IMR-90 (cell line): ENCODE data around the gene CAMP. TPM values are rescaled to one million over a fixed set of nuclear protein-coding genes. Genes with fewer than 3 reads are reported as not detected.

Source experiments
- ATAC-seq: fragments of 200-7000 bp; cut with Tn5 transposase; 2 replicates; pipeline ENCODE4 v1.9.1; 2020; ENCODE audit warnings: low read depth, mild to moderate bottlenecking, moderate library complexity
- BruUV-seq: library from RNA; stranded (reverse); fragments of 400-500 nt; replicated peaks from 2 replicates; lab custom pipeline; 2021; lab: Mats Ljungman, UMichigan
- CTCF ChIA-PET: fragments of 300-600 bp; formaldehyde crosslinking; extraction: SDS; loops from one replicate; lab custom pipeline; 2021; ENCODE audit warnings: antibody characterized with exemption; lab: Yijun Ruan, JAX
- POLR2A ChIA-PET: fragments of 300-600 bp; sonication (Branson Sonifier 250); formaldehyde crosslinking; loops from one replicate; lab custom pipeline; 2022; ENCODE audit warnings: antibody characterized with exemption; ENCODE audit not compliant: unreplicated experiment; lab: Charles Lee
- DNase-seq: peaks from one replicate; pipeline ENCODE4 v3.0.0; 2013
- H2AFZ ChIP-seq: replicated peaks from 2 replicates; pipeline ENCODE3; 2013; ENCODE audit warnings: low read length, mild to moderate bottlenecking; ENCODE audit not compliant: poor library complexity
- H2AK5ac ChIP-seq: 2 replicates; pipeline ENCODE4 v1.6.1; 2013; ENCODE audit warnings: low read depth, low read length, inconsistent platforms
- H2AK9ac ChIP-seq: replicated peaks from 2 replicates; pipeline ENCODE3; 2013; ENCODE audit warnings: mild to moderate bottlenecking, low read depth, low read length, moderate library complexity; ENCODE audit not compliant: poor library complexity
- H2BK120ac ChIP-seq: 2 replicates; pipeline ENCODE4 v1.6.1; 2013; ENCODE audit warnings: low read depth, low read length, inconsistent platforms
- H2BK15ac ChIP-seq: 3 replicates; pipeline ENCODE4 v1.6.1; 2013; ENCODE audit warnings: low read depth, low read length, inconsistent platforms
- H2BK20ac ChIP-seq: 2 replicates; pipeline ENCODE4 v1.6.1; 2013; ENCODE audit warnings: low read depth, mild to moderate bottlenecking, inconsistent platforms, low read length, moderate library complexity
- H2BK5ac ChIP-seq: 2 replicates; pipeline ENCODE4 v1.6.1; 2013; ENCODE audit warnings: mild to moderate bottlenecking, low read depth, low read length, inconsistent platforms; ENCODE audit not compliant: poor library complexity, severe bottlenecking
- H3K14ac ChIP-seq: replicated peaks from 2 replicates; pipeline ENCODE4 v1.6.1; 2013; ENCODE audit warnings: low read depth, low read length, inconsistent platforms
- H3K18ac ChIP-seq: 2 replicates; pipeline ENCODE4 v1.6.1; 2013; ENCODE audit warnings: low read depth, low read length, control low read depth
- H3K23ac ChIP-seq: 2 replicates; pipeline ENCODE4 v1.6.1; 2013; ENCODE audit warnings: low read depth, low read length, inconsistent platforms
- H3K27ac ChIP-seq: 2 replicates; pipeline ENCODE4 v1.5.1; 2013; ENCODE audit warnings: mild to moderate bottlenecking, control low read depth, low read length; ENCODE audit not compliant: insufficient read depth
- H3K27me3 ChIP-seq: 2 replicates; pipeline ENCODE4 v1.6.1; 2013; ENCODE audit warnings: low read length; ENCODE audit not compliant: control insufficient read depth, insufficient read depth
- H3K36me3 ChIP-seq: 2 replicates; pipeline ENCODE4 v1.6.1; 2013; ENCODE audit warnings: low read length, mixed read lengths; ENCODE audit not compliant: control insufficient read depth, insufficient read depth
- H3K4ac ChIP-seq: 2 replicates; pipeline ENCODE4 v1.6.1; 2013; ENCODE audit warnings: low read depth, low read length, inconsistent platforms
- H3K4me1 ChIP-seq: 2 replicates; pipeline ENCODE4 v1.6.1; 2013; ENCODE audit warnings: low read length, mixed read lengths; ENCODE audit not compliant: control insufficient read depth, insufficient read depth
- H3K4me2 ChIP-seq: 2 replicates; pipeline ENCODE4 v1.6.1; 2013; ENCODE audit warnings: low read depth, mild to moderate bottlenecking, control low read depth, low read length, moderate library complexity
- H3K4me3 ChIP-seq: 2 replicates; pipeline ENCODE4 v1.5.1; 2013; ENCODE audit warnings: low read depth, mild to moderate bottlenecking, control low read depth, low read length, moderate library complexity; ENCODE audit not compliant: insufficient read depth
- H3K56ac ChIP-seq: 2 replicates; pipeline ENCODE4 v1.6.1; 2013; ENCODE audit warnings: low read length, inconsistent platforms; ENCODE audit not compliant: insufficient read depth; ENCODE audit errors: extremely low read depth
- H3K79me1 ChIP-seq, 2 experiments: 2 replicates each; pipeline ENCODE4 v1.6.1; 2013; ENCODE audit warnings: low read length in 2 of 2, inconsistent platforms in 1 of 2, low read depth in 1 of 2
- H3K9ac ChIP-seq: 2 replicates; pipeline ENCODE4 v1.6.1; 2013; ENCODE audit warnings: low read depth, low read length, control low read depth
- H3K9me1 ChIP-seq: 2 replicates; pipeline ENCODE4 v1.6.1; 2013; ENCODE audit warnings: low read length, inconsistent platforms; ENCODE audit not compliant: insufficient read depth
- H3K9me3 ChIP-seq: 2 replicates; pipeline ENCODE4 v1.6.1; 2013; ENCODE audit warnings: low read length; ENCODE audit not compliant: control insufficient read depth, insufficient read depth
- H4K20me1 ChIP-seq: 2 replicates; pipeline ENCODE4 v1.6.1; 2013; ENCODE audit warnings: low read length, inconsistent platforms; ENCODE audit not compliant: insufficient read depth
- H4K5ac ChIP-seq: 2 replicates; pipeline ENCODE4 v1.6.1; 2013; ENCODE audit warnings: mild to moderate bottlenecking, low read depth, low read length, control low read depth
- H4K8ac ChIP-seq, 2 experiments: 2 replicates each; pipeline ENCODE4 v1.6.1; 2013; ENCODE audit warnings: low read depth in 2 of 2, low read length in 2 of 2, control low read depth in 1 of 2, inconsistent platforms in 1 of 2
- H4K91ac ChIP-seq: 2 replicates; pipeline ENCODE4 v1.6.1; 2013; ENCODE audit warnings: low read depth, low read length, inconsistent platforms; ENCODE audit not compliant: insufficient read depth
- BHLHE40 ChIP-seq: fragments of 150-350 bp; IDR thresholded peaks from 2 replicates; pipeline ENCODE4 v1.6.1; 2016; ENCODE audit warnings: mild to moderate bottlenecking, low read depth, low read length
- CEBPB ChIP-seq: IDR thresholded peaks from 2 replicates; pipeline ENCODE4 v1.6.1; 2012; ENCODE audit warnings: low read depth, low read length, improper control_type of control experiment
- CHD1 ChIP-seq: IDR thresholded peaks from 2 replicates; pipeline ENCODE4 v1.6.1; 2012; ENCODE audit warnings: low read depth, low read length, improper control_type of control experiment
- FOS ChIP-seq: fragments of 150-350 bp; IDR thresholded peaks from 2 replicates; pipeline ENCODE4 v1.6.1; 2016; ENCODE audit warnings: low read depth, low read length
- MAFK ChIP-seq: IDR thresholded peaks from 2 replicates; pipeline ENCODE4 v1.6.1; 2012; ENCODE audit warnings: low read depth, low read length, improper control_type of control experiment
- MAZ ChIP-seq: IDR thresholded peaks from 2 replicates; pipeline ENCODE4 v1.6.1; 2012; ENCODE audit warnings: low read depth, mild to moderate bottlenecking, low read length, improper control_type of control experiment, moderate library complexity, borderline replicate concordance
- MXI1 ChIP-seq: IDR thresholded peaks from 2 replicates; pipeline ENCODE4 v1.6.1; 2012; ENCODE audit warnings: low read depth, mild to moderate bottlenecking, low read length, moderate library complexity, borderline replicate concordance
- NFE2L2 ChIP-seq: fragments of 150-350 bp; IDR thresholded peaks from 2 replicates; pipeline ENCODE4 v1.6.1; 2016; ENCODE audit warnings: low read depth, mild to moderate bottlenecking, low read length
- POLR2A ChIP-seq: IDR thresholded peaks from 2 replicates; pipeline ENCODE4 v1.6.1; 2012; ENCODE audit warnings: mild to moderate bottlenecking, low read depth, low read length
- RAD21 ChIP-seq: IDR thresholded peaks from 2 replicates; pipeline ENCODE4 v1.6.1; 2012; ENCODE audit warnings: low read length, improper control_type of control experiment
- RCOR1 ChIP-seq: IDR thresholded peaks from 2 replicates; pipeline ENCODE4 v1.6.1; 2012; ENCODE audit warnings: mild to moderate bottlenecking, low read length, improper control_type of control experiment; ENCODE audit not compliant: insufficient replicate concordance
- RFX5 ChIP-seq: IDR thresholded peaks from 2 replicates; pipeline ENCODE4 v1.8.0; 2012; ENCODE audit warnings: low read depth, mild to moderate bottlenecking, low read length, moderate library complexity
- SMC3 ChIP-seq: fragments of 150-350 bp; IDR thresholded peaks from 2 replicates; pipeline ENCODE4 v1.6.1; 2016; ENCODE audit warnings: low read depth, mild to moderate bottlenecking, antibody characterized with exemption, low read length, moderate library complexity
- USF2 ChIP-seq: fragments of 150-350 bp; IDR thresholded peaks from 2 replicates; pipeline ENCODE4 v1.6.1; 2017; ENCODE audit warnings: mild to moderate bottlenecking, antibody characterized with exemption, low read length, low read depth
- WGBS, 2 experiments: methylation state at CpG; one replicate each; pipeline versions ENCODE4 v1.1.5 to v1.1.7; 2013; ENCODE audit warnings: missing lambda C conversion rate in 2 of 2; ENCODE audit not compliant: insufficient read length in 1 of 2; ENCODE audit errors: extremely low coverage in 2 of 2; 5-methylcytosine and 5-hydroxymethylcytosine counted together
- dilution Hi-C: fragments of 300-500 bp; cut with HindIII; formaldehyde crosslinking; loops from one replicate; pipeline ENCODE4 v1.14.3; 2018; ENCODE audit warnings: low sequenced_read_pairs; ENCODE audit not compliant: unreplicated experiment
- in situ Hi-C: fragments of 300-500 bp; cut with MboI; formaldehyde crosslinking; loops from 3 replicates; pipeline ENCODE4 v1.14.3; 2019; ENCODE audit warnings: low sequenced_read_pairs, inconsistent platforms, mixed read lengths
- intact Hi-C: fragments of 100-400 bp; cut with micrococcal nuclease; formaldehyde crosslinking; loops from 2 replicates; pipeline ENCODE4 v1.10.0; 2022
- polyA plus RNA-seq, 3 experiments: library from polyadenylated mRNA; depleted of rRNA; stranded (reverse); fragments of >200 nt; gene quantifications; 2 replicates each; pipeline ENCODE4 v1.2.3, GENCODE V29; 2012; ENCODE audit warnings: low replicate concordance in 1 of 3
- total RNA-seq: library from RNA; depleted of rRNA; stranded (reverse); fragments of >200 nt; gene quantifications from 2 replicates; pipeline ENCODE4 v1.2.3, GENCODE V29; 2012
- TF ChIP-seq, protein P1 (sequence below): fragments of 150-350 bp; IDR thresholded peaks from 2 replicates; pipeline ENCODE4 v1.6.1; 2016; ENCODE audit warnings: low read depth, mild to moderate bottlenecking, low read length, moderate library complexity, borderline replicate concordance
- TF ChIP-seq, protein P2 (sequence below): conservative IDR thresholded peaks from 2 replicates; pipeline ENCODE4 v1.5.1; 2012; ENCODE audit warnings: mild to moderate bottlenecking, low read depth, low read length, improper control_type of control experiment

CAMP gene
- total and polyA plus RNA-seq, 2 of the 4 experiments (the other 2 are of a cell fraction): not detected

GRCh38 chr3:48215466-48215865 is 7.8 kb upstream of the CAMP start:
- Histone ChIP-seq H3K79me1 (no peaks in the 10 kb centered on the region), H2AK9ac (no peak overlapping the region), H3K9me1 (no peaks in the 10 kb centered on the region), H2AK5ac (no peak overlapping the region), H2BK5ac (no peak overlapping the region), H3K56ac (no peak overlapping the region), H3K27me3 (peaks cover 34% of the 10 kb centered on the region), H3K4ac (no peak overlapping the region), H4K20me1 (no peaks in the 10 kb centered on the region; the same call in 1 of the 2 replicates), H3K27ac (no peak overlapping the region), H4K8ac (no peak overlapping the region), H3K23ac (no peak overlapping the region), H4K5ac (no peak overlapping the region), H2BK120ac (no peak overlapping the region), H3K14ac (no peak overlapping the region), H3K9ac (no peak overlapping the region), H2AFZ (no peak overlapping the region), H3K36me3 (no peaks in the 10 kb centered on the region), H3K4me2 (no peak overlapping the region; the same call in 1 of the 2 replicates), H2BK20ac (no peak overlapping the region), H4K91ac (no peak overlapping the region), H3K9me3 (no peaks in the 10 kb centered on the region), H3K4me3 (no peak overlapping the region), H3K4me1 (peaks cover 2% of the 10 kb centered on the region; the same call in 1 of the 2 replicates), H3K18ac (no peak overlapping the region), H2BK15ac (no peak overlapping the region)
- intact Hi-C loops: no loop called here
- DNase-seq (peak; percentile 20), ATAC-seq (peak; percentile 57)
- BruUV-seq: no TSS peak
- WGBS, 2 experiments: no CpG with 5 or more reads among the region's 4 CpGs
- ChIA-PET CTCF (no interaction called here), POLR2A (no interaction called here)
- TF ChIP-seq CHD1 (no peak), SMC3 (no peak), NFE2L2 (no peak), MAZ (no peak), RCOR1 (no peak), MXI1 (no peak), BHLHE40 (no peak), USF2 (no peak), POLR2A (no peak), RAD21 (no peak), FOS (no peak), MAFK (no peak), RFX5 (no peak), CEBPB (no peak)
- TF ChIP-seq, protein P1, sequence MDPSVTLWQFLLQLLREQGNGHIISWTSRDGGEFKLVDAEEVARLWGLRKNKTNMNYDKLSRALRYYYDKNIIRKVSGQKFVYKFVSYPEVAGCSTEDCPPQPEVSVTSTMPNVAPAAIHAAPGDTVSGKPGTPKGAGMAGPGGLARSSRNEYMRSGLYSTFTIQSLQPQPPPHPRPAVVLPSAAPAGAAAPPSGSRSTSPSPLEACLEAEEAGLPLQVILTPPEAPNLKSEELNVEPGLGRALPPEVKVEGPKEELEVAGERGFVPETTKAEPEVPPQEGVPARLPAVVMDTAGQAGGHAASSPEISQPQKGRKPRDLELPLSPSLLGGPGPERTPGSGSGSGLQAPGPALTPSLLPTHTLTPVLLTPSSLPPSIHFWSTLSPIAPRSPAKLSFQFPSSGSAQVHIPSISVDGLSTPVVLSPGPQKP: no peak
- TF ChIP-seq, protein P2, sequence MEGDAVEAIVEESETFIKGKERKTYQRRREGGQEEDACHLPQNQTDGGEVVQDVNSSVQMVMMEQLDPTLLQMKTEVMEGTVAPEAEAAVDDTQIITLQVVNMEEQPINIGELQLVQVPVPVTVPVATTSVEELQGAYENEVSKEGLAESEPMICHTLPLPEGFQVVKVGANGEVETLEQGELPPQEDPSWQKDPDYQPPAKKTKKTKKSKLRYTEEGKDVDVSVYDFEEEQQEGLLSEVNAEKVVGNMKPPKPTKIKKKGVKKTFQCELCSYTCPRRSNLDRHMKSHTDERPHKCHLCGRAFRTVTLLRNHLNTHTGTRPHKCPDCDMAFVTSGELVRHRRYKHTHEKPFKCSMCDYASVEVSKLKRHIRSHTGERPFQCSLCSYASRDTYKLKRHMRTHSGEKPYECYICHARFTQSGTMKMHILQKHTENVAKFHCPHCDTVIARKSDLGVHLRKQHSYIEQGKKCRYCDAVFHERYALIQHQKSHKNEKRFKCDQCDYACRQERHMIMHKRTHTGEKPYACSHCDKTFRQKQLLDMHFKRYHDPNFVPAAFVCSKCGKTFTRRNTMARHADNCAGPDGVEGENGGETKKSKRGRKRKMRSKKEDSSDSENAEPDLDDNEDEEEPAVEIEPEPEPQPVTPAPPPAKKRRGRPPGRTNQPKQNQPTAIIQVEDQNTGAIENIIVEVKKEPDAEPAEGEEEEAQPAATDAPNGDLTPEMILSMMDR: no peak
- dilution Hi-C loops: no loop called here
- in situ Hi-C loops: no loop called here
